Panc1 (cell line): ENCODE measurements around the gene CEP44. TPM values are rescaled to one million over a fixed set of nuclear protein-coding genes. Genes with fewer than 3 reads are reported as not detected.
"Not testable (repeated sequence)": the region's sequence is repeated elsewhere in the genome, so short reads cannot be mapped to it uniquely, and the experiment has no call there.

Experiments
- ATAC-seq: fragments of 200-7000 bp; cut with Tn5 transposase; 2 replicates; pipeline ENCODE4 v1.9.1; 2020; ENCODE audit warnings: mild to moderate bottlenecking, moderate library complexity
- BruUV-seq: library from RNA; stranded (reverse); fragments of 400-500 nt; replicated peaks from 2 replicates; lab custom pipeline; 2021; lab: Mats Ljungman, UMichigan
- CTCF ChIA-PET: fragments of 300-600 bp; sonication (Branson Sonifier 250); formaldehyde crosslinking; loops from one replicate; lab custom pipeline; 2022; ENCODE audit warnings: antibody characterized with exemption; lab: Charles Lee
- POLR2A ChIA-PET: fragments of 300-600 bp; sonication (Branson Sonifier 250); formaldehyde crosslinking; loops from one replicate; lab custom pipeline; 2022; ENCODE audit warnings: antibody characterized with exemption; lab: Charles Lee
- DNase-seq: peaks from one replicate; pipeline ENCODE4 v3.0.0-alpha.2; 2010; ENCODE audit warnings: low read depth, low spot score
- H3K27ac ChIP-seq: 2 replicates; pipeline ENCODE4 v1.5.1; 2011; ENCODE audit warnings: mild to moderate bottlenecking, low read length, inconsistent platforms
- H3K27me3 ChIP-seq: fragments of 200-500 bp; sonication (Bioruptor generic); 2 replicates; pipeline ENCODE4 v1.6.0; 2014; ENCODE audit warnings: low read length, inconsistent platforms; ENCODE audit not compliant: control insufficient read depth, insufficient read depth
- H3K36me3 ChIP-seq: fragments of 200-500 bp; sonication (Bioruptor generic); 2 replicates; pipeline ENCODE4 v1.5.1; 2014; ENCODE audit warnings: inconsistent platforms, mild to moderate bottlenecking, low read length, moderate library complexity; ENCODE audit not compliant: control insufficient read depth, insufficient read depth
- H3K4me1 ChIP-seq: 2 replicates; pipeline ENCODE4 v1.5.1; 2011; ENCODE audit warnings: inconsistent platforms, mild to moderate bottlenecking, low read length, moderate library complexity; ENCODE audit not compliant: control insufficient read depth, insufficient read depth
- H3K4me3 ChIP-seq, 2 experiments: 2 replicates each; pipeline ENCODE4 v1.5.1; 2011 to 2012; ENCODE audit warnings: low read depth in 2 of 2, low read length in 2 of 2, mild to moderate bottlenecking in 2 of 2, inconsistent platforms in 1 of 2, moderate library complexity in 1 of 2
- H3K9me3 ChIP-seq: fragments of 200-500 bp; sonication (Bioruptor generic); 2 replicates; pipeline ENCODE4 v1.5.1; 2014; ENCODE audit warnings: low read depth, mild to moderate bottlenecking, inconsistent platforms, low read length, moderate library complexity; ENCODE audit not compliant: control insufficient read depth, insufficient read depth
- CTCF ChIP-seq: fragments of 450-650 bp; IDR thresholded peaks from 2 replicates; pipeline ENCODE4 v1.5.1; 2017; ENCODE audit warnings: mild to moderate bottlenecking
- POLR2AphosphoS5 ChIP-seq: IDR thresholded peaks from 2 replicates; pipeline ENCODE4 v1.6.1; 2012; ENCODE audit warnings: mild to moderate bottlenecking, low read depth, low read length, moderate library complexity
- REST ChIP-seq, 2 experiments: IDR thresholded peaks; 2 replicates each; pipeline ENCODE4 v1.6.1; 2011 to 2012; ENCODE audit warnings: low read depth in 2 of 2, control low read depth in 1 of 2, low read length in 1 of 2, mild to moderate bottlenecking in 1 of 2, moderate library complexity in 1 of 2; ENCODE audit not compliant: insufficient read depth in 1 of 2
- SIN3A ChIP-seq: IDR thresholded peaks from 2 replicates; pipeline ENCODE4 v1.6.1; 2012; ENCODE audit warnings: low read depth, mild to moderate bottlenecking, low read length, moderate library complexity, borderline replicate concordance; ENCODE audit not compliant: insufficient read depth
- TCF7L2 ChIP-seq: IDR thresholded peaks from 2 replicates; pipeline ENCODE4 v1.6.1; 2011; ENCODE audit warnings: mild to moderate bottlenecking, low read depth, low read length, inconsistent platforms
- in situ Hi-C: cut with HindIII; loops from 2 replicates; pipeline ENCODE4 v1.10.0; 2016; ENCODE audit warnings: low sequenced_read_pairs, low pct_unique_long_range_greater_than_20kb
- intact Hi-C: fragments of 100-400 bp; cut with micrococcal nuclease; formaldehyde crosslinking; loops from one replicate; pipeline ENCODE4 v1.10.0; 2022; ENCODE audit not compliant: unreplicated experiment
- total RNA-seq: library from RNA; stranded (reverse); gene quantifications from one replicate; pipeline ENCODE4 v1.2.1, GENCODE V29; 2021; ENCODE audit not compliant: unreplicated experiment

The CEP44 gene
- total RNA-seq, 1 experiment from 2014 or later, result 9.8 TPM

GRCh38 chr4:174358410-174358809, 74.7 kb downstream of the CEP44 start:
- Histone ChIP-seq H3K36me3 (no peaks in the 10 kb centered on the region), H3K27ac (no peak overlapping the region), H3K4me3 (no peak overlapping the region), H3K27me3 (no peaks in the 10 kb centered on the region), H3K4me1 (no peaks in the 10 kb centered on the region), H3K9me3 (no peaks in the 10 kb centered on the region)
- POLR2A ChIA-PET, result no interaction called here
- DNase-seq, result no peak
- no peak for ATAC-seq
- TF ChIP-seq POLR2AphosphoS5 (no peak), TCF7L2 (no peak), CTCF (no peak), REST (IDR thresholded peaks at IDR 0.05; ENCODE audit: insufficient read depth in 1 of 2, low read depth in 2 of 2, low read length in 1 of 2) (no peak)
- CTCF ChIA-PET, result no interaction called here
- intact Hi-C loops, result no loop called here
- BruUV-seq, result no TSS peak
- in situ Hi-C loops, result no loop called here

- TF ChIP-seq POLR2AphosphoS5, result no peak
- Histone ChIP-seq H3K9me3 (no peaks in the 10 kb centered on the region), H3K36me3 (no peaks in the 10 kb centered on the region), H3K4me3 (no peak overlapping the region), H3K27ac (no peak overlapping the region), H3K27me3 (no peaks in the 10 kb centered on the region), H3K4me1 (no peaks in the 10 kb centered on the region)
- ChIA-PET CTCF (no interaction called here), POLR2A (no interaction called here)
- in situ Hi-C loops (no loop called here), intact Hi-C loops (no loop called here)
- ATAC-seq, result no peak
- DNase-seq, result no peak
- no TSS peak for BruUV-seq
Observed at GRCh38 chr4:174358829-174359228, 75.1 kb downstream of the CEP44 start.

- Histone ChIP-seq H3K4me3 (no peak overlapping the region), H3K9me3 (no peaks in the 10 kb centered on the region), H3K27ac (no peak overlapping the region), H3K4me1 (no peaks in the 10 kb centered on the region), H3K27me3 (no peaks in the 10 kb centered on the region), H3K36me3 (no peaks in the 10 kb centered on the region)
- TF ChIP-seq REST (IDR thresholded peaks at IDR 0.05; ENCODE audit: insufficient read depth in 1 of 2, low read depth in 2 of 2, low read length in 1 of 2) (no peak), TCF7L2 (no peak), CTCF (no peak), SIN3A (no peak), POLR2AphosphoS5 (no peak)
- BruUV-seq, result no TSS peak
- DNase-seq (no peak), ATAC-seq (no peak)
- in situ Hi-C loops, result no loop called here
- intact Hi-C loops, result no loop called here
- ChIA-PET CTCF (no interaction called here), POLR2A (no interaction called here)
Observed at GRCh38 chr4:174362340-174362739, 78.6 kb downstream of the CEP44 start.

- intact Hi-C loops, result loop anchor here (2.0 kb wide), 1 partner anchor 351 kb away; no protein-coding TSS in a partner anchor
- in situ Hi-C loops, result not testable (repeated sequence)
Observed at GRCh38 chr4:174363782-174364181, 80.1 kb downstream of the CEP44 start.

More at GRCh38 chr4:174363782-174364181, 80.1 kb downstream of the CEP44 start:
- CTCF ChIA-PET, H3K36me3 ChIP-seq, H3K27ac ChIP-seq, H3K9me3 ChIP-seq, DNase-seq, BruUV-seq, ATAC-seq, POLR2A ChIA-PET, H3K27me3 ChIP-seq, H3K4me1 ChIP-seq, H3K4me3 ChIP-seq: not testable (repeated sequence)
